Spleen (tissue), 11 donors: ENCODE data around the gene PI4K2B. TPM values are rescaled to one million over a fixed set of nuclear protein-coding genes. Genes with fewer than 3 reads are reported as not detected.
"Not testable (repeated sequence)": the region's sequence is repeated elsewhere in the genome, so short reads cannot be mapped to it uniquely, and the experiment has no call there.

ENCODE experiments used
- DNase-seq: peaks from one replicate; pipeline ENCODE4 v3.0.0-alpha.2; 2020
- H3K27ac ChIP-seq, 8 donors: fragments of 200-600 bp; sonication (generic) in 7 of 8; 1 replicate in 4 of 8; 2 replicates in 4 of 8; pipeline versions ENCODE4 v1.5.0 to v1.8.0; 2016 to 2021; ENCODE audit warnings: inconsistent platforms in 4 of 8, mild to moderate bottlenecking in 4 of 8, moderate library complexity in 1 of 8
- H3K27me3 ChIP-seq, 7 donors: fragments of 200-600 bp; sonication (generic) in 6 of 7; replicated peaks in 1 of 7; 1 replicate in 4 of 7; 2 replicates in 3 of 7; pipeline versions ENCODE4 v1.5.0 to v1.8.0; 2016 to 2021; ENCODE audit warnings: inconsistent platforms in 3 of 7, mild to moderate bottlenecking in 1 of 7
- H3K36me3 ChIP-seq, 6 donors: fragments of 200-600 bp; sonication (generic) in 5 of 6; 1 replicate in 4 of 6; 2 replicates in 2 of 6; pipeline versions ENCODE4 v1.5.0 to v1.8.0; 2016 to 2021; ENCODE audit warnings: inconsistent platforms in 2 of 6
- H3K4me1 ChIP-seq, 6 donors: fragments of 200-600 bp; sonication (generic) in 5 of 6; 1 replicate in 3 of 6; 2 replicates in 3 of 6; pipeline versions ENCODE4 v1.5.0 to v1.8.0; 2016 to 2021; ENCODE audit warnings: inconsistent platforms in 3 of 6
- H3K4me3 ChIP-seq, 8 donors: fragments of 200-600 bp; sonication (generic) in 7 of 8; 1 replicate in 4 of 8; 2 replicates in 4 of 8; pipeline versions ENCODE4 v1.5.0 to v1.8.0; 2016 to 2021; ENCODE audit warnings: inconsistent platforms in 4 of 8, mild to moderate bottlenecking in 4 of 8, moderate library complexity in 2 of 8
- H3K9me3 ChIP-seq, 8 donors: fragments of 200-600 bp; sonication (generic) in 7 of 8; 1 replicate in 4 of 8; 2 replicates in 4 of 8; pipeline versions ENCODE4 v1.5.0 to v1.8.0; 2016 to 2021; ENCODE audit warnings: inconsistent platforms in 4 of 8
- POLR2A ChIP-seq, 3 donors: fragments of 450-650 bp; IDR thresholded peaks; one replicate each; pipeline ENCODE4 v1.5.1; 2017; ENCODE audit warnings: antibody characterized with exemption in 3 of 3, mild to moderate bottlenecking in 1 of 3
- POLR2AphosphoS5 ChIP-seq, 3 donors: sonication (generic); formaldehyde crosslinking; IDR thresholded peaks; one replicate each; pipeline ENCODE4 v1.5.1; 2017; ENCODE audit warnings: antibody characterized with exemption in 3 of 3
- WGBS, 5 donors: extraction: QIAGEN DNeasy Blood & Tissue Kit in 3 of 5; methylation state at CpG; one replicate each; pipeline versions ENCODE4 v1.1.5 to v1.1.7; 2013 to 2018; 5-methylcytosine and 5-hydroxymethylcytosine counted together
- intact Hi-C: fragments of 100-400 bp; cut with DNase I; formaldehyde crosslinking; loops from one replicate; pipeline ENCODE4 v1.15.0; 2023; ENCODE audit warnings: low total_unique reads
- polyA plus RNA-seq, 3 donors: library from polyadenylated mRNA; stranded (reverse); fragments of 200-250 nt; gene quantifications; one replicate each; pipeline ENCODE4 v1.2.1, GENCODE V29; 2013
- total RNA-seq, 7 donors: library from RNA; depleted of rRNA in 3 of 7; stranded (reverse); fragments of >200 nt in 3 of 7; fragmentation: NEBNext Ultra II Directional in 4 of 7; extraction: Animal tissue kit (Norgen Biotek cat#: 25700) in 4 of 7; gene quantifications; one replicate each; pipeline versions ENCODE4 v1.1.0 to v1.2.1, GENCODE V29; 2016 to 2021
- TF ChIP-seq, protein P1 (sequence below), 11 experiments: fragments of 200-600 bp in 7 of 11; fragments of 450-650 bp in 4 of 11; sonication (generic) in 4 of 11; IDR thresholded peaks in 8 of 11; conservative IDR thresholded peaks in 3 of 11; 1 replicate in 7 of 11; 2 replicates in 4 of 11; pipeline versions ENCODE4 v1.4.0 to v1.8.0; 2016 to 2021; ENCODE audit warnings: antibody characterized with exemption in 11 of 11, inconsistent platforms in 4 of 11, mild to moderate bottlenecking in 1 of 11
- donor health status: healthy with polysubstance abuse.
- donor health status: DM: no; HTN: no; CAD: no; lungs with moderate emphysema.
- donor health status: DM: no; HTN: no; CAD: no.
- donor health status: Bipolar disorder and iron deficiency.
- donor health status: healthy.
- donor health status: DM: no; HTN: no; CAD: no.
- donor health status: DM: yes; HTN: yes; CAD: no.

The PI4K2B gene
- total and polyA plus RNA-seq, 10 donors = 6.1 to 19.6 (median 15.3) TPM

GRCh38 chr4:25234390-25235370 is 847 bp downstream of the PI4K2B start:
- TF ChIP-seq, protein P1, sequence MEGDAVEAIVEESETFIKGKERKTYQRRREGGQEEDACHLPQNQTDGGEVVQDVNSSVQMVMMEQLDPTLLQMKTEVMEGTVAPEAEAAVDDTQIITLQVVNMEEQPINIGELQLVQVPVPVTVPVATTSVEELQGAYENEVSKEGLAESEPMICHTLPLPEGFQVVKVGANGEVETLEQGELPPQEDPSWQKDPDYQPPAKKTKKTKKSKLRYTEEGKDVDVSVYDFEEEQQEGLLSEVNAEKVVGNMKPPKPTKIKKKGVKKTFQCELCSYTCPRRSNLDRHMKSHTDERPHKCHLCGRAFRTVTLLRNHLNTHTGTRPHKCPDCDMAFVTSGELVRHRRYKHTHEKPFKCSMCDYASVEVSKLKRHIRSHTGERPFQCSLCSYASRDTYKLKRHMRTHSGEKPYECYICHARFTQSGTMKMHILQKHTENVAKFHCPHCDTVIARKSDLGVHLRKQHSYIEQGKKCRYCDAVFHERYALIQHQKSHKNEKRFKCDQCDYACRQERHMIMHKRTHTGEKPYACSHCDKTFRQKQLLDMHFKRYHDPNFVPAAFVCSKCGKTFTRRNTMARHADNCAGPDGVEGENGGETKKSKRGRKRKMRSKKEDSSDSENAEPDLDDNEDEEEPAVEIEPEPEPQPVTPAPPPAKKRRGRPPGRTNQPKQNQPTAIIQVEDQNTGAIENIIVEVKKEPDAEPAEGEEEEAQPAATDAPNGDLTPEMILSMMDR (IDR thresholded peaks at IDR 0.05 in 8 of 11, conservative IDR thresholded peaks at IDR 0.05 in 3 of 11) = peak; percentile 26 to 73 (median 65)
- TF ChIP-seq POLR2A (IDR thresholded peaks at IDR 0.05) = no peak
- Histone ChIP-seq H3K27me3 (no peaks in the 10 kb centered on the region), H3K27ac (peak overlapping the region; percentile 92 to 98 (median 97)), H3K9me3 (peaks cover 0 to 36% (median 22%) of the 10 kb centered on the region in 8 donors), H3K4me1 (peaks cover 4 to 50% (median 28%) of the 10 kb centered on the region in 6 donors), H3K36me3 (no peaks in the 10 kb centered on the region), H3K4me3 (peak overlapping the region; percentile 74 to 98 (median 90))
- 1 to 7% (median 2%) methylated on average over 15 to 49 of the region's 49 CpGs for WGBS, 5 donors
- intact Hi-C loops = loop anchor here (5.0 to 10.0 kb wide), 2 partner anchors 72 to 80 kb away; partner anchors contain the start of genes SEPSECS and ZCCHC4
- DNase-seq = peak; percentile 93

GRCh38 chr4:25235401-25235800 is 1.6 kb downstream of the PI4K2B start:
- Histone ChIP-seq H3K27ac (peak overlapping the region; percentile 92 to 98 (median 97)), H3K27me3 (no peaks in the 10 kb centered on the region), H3K4me1 (peaks cover 4 to 57% (median 32%) of the 10 kb centered on the region in 6 donors), H3K36me3 (no peaks in the 10 kb centered on the region), H3K9me3 (peaks cover 0 to 29% (median 22%) of the 10 kb centered on the region in 8 donors), H3K4me3 (peak overlapping the region; percentile 74 to 98 (median 90))
- no peak for DNase-seq
- no peak for TF ChIP-seq POLR2AphosphoS5 (IDR thresholded peaks at IDR 0.05)
- WGBS, 5 donors = 22 to 47% (median 34%) methylated on average over 6 of the region's 6 CpGs
- intact Hi-C loops = loop anchor here (10.0 kb wide), 1 partner anchor 79 kb away; the partner anchor contains the start of gene ZCCHC4

GRCh38 chr4:25236030-25236429 is 2.2 kb downstream of the PI4K2B start:
- peak overlapping the region in 1 of 8 donors; percentile 98 for H3K4me3 ChIP-seq
- intact Hi-C loops = loop anchor here (10.0 kb wide), 1 partner anchor 79 kb away; the partner anchor contains the start of gene ZCCHC4
- peaks cover 4 to 63% (median 38%) of the 10 kb centered on the region in 6 donors for H3K4me1 ChIP-seq
- DNase-seq, H3K36me3 ChIP-seq, H3K27me3 ChIP-seq: not testable (repeated sequence)
- H3K27ac ChIP-seq = peak overlapping the region in 3 of 8 donors; percentile 95 to 98 (median 97)
- WGBS, 5 donors = 92 to 97% (median 94%) methylated on average over 2 of the region's 2 CpGs
- H3K9me3 ChIP-seq = peaks cover 0 to 25% (median 18%) of the 10 kb centered on the region in 8 donors

- no peaks in the 10 kb centered on the region for H3K27me3 ChIP-seq
- no peak for DNase-seq
- WGBS, 5 donors = 93 to 98% (median 95%) methylated on average over 2 of the region's 2 CpGs
- H3K9me3 ChIP-seq = peaks cover 0 to 15% (median 14%) of the 10 kb centered on the region in 8 donors
- H3K4me3 ChIP-seq = no peak overlapping the region
- no peak overlapping the region for H3K27ac ChIP-seq
- H3K36me3 ChIP-seq = no peaks in the 10 kb centered on the region
- intact Hi-C loops = loop anchor here (10.0 kb wide), 1 partner anchor 78 kb away; the partner anchor contains the start of gene ZCCHC4
- H3K4me1 ChIP-seq = peaks cover 4 to 67% (median 39%) of the 10 kb centered on the region in 6 donors
- TF ChIP-seq POLR2A (IDR thresholded peaks at IDR 0.05) (no peak), POLR2AphosphoS5 (IDR thresholded peaks at IDR 0.05) (no peak)
- TF ChIP-seq, protein P1 (IDR thresholded peaks at IDR 0.05 in 8 of 11, conservative IDR thresholded peaks at IDR 0.05 in 3 of 11) = no peak
Measured at GRCh38 chr4:25236971-25237370, 3.1 kb downstream of the PI4K2B start.
